RPMI8226 (cell line): ENCODE measurements around the gene TNKS2.
"Not testable (repeated sequence)": the region's sequence is repeated elsewhere in the genome, so short reads cannot be mapped to it uniquely, and the experiment has no call there.

Source experiments
- DNase-seq: peaks from one replicate; pipeline ENCODE4 v3.0.0-alpha.2; 2015

The TNKS2 gene

GRCh38 chr10:91797874-91798648 lies at the start of gene TNKS2:
Gene TNKS2 (plus strand): TSS chr10:91798426. CDS start chr10:91798691, 265 bp downstream.
- DNase-seq, result peak; percentile 92

GRCh38 chr10:91749592-91749991 lies 48.6 kb upstream of the TNKS2 start:
- not testable (repeated sequence) for DNase-seq

DNA sequence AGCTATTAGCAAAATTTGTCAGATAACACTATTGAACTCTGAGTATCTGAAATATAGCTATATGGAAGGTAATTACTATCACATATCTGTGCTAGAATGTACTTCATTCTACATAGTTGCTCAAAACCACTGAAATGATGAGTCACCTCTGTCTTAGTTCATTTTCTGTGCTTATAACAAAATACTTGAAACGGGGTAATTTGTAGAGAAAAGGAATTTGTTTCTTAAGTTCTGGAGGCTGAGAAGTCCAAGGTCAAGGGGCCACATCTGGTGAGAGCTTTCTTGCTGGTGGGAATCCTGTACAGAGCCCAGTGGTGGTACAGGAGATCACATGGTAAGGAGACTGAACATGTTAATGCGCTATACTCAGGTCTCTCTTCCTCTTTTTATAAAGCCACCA lies 41.9 kb upstream of the TNKS2 start:
- DNase-seq, result no peak

GRCh38 chr10:91758303-91759146 lies 39.7 kb upstream of the TNKS2 start:
- DNase-seq, result peak; percentile 49

DNA sequence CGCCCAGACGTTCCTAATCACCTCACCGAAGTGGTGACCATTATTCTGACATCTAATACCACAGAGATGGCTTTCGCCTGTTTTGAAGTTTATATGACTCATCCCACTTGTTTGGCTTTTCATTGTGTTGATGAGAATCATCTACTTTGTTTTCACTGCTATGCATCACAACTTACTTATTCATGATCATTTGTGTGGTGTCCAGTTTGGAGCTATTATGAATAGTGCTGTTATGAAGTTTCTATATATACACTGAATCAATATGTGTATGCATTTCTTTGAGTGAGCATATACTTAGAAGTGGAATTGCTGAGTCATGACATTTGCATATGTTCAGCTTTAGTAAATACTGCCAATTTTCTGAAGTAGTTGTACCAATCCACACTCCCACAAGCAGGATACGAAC lies 38.6 kb upstream of the TNKS2 start:
- no peak for DNase-seq

DNA sequence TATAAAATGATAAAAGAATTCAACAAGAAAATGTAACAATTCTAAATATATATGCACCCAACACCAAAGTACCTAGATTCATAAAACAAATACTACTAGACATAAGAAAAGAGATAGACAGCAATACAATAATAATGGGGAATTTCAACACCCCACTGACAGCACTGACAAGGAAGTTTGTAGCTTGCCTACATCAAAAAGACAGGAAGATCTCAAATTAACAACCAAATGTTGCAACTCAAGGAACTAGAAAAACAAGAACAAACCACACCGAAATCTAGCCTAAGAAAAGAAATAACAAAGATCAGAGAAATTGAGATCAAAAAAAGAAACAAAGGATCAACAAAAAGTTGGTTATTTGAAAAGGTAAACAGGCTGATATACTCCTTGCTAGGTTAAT lies 36.5 kb upstream of the TNKS2 start:
- DNase-seq, result no peak

- no peak for DNase-seq
Observed at GRCh38 chr10:91762878-91763277, 35.3 kb upstream of the TNKS2 start.

DNA sequence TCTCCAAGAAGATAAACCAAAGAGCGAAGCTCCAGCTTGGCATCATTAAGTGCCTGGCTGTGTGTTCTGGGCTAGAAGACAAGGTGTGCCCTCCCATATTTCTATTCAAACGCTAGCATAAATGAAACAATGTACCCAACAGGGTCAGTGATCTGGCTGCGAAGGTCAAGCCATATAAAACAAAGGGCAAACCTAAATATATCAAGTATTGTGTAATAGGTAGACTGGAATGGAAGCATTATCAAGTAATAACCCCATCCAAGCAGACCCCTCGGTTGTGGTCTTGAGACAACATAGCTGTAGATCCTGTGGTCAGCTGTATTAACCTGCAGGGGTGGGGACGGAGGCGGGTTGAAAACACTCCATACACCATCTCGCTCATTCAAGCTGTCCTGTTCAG lies 31.6 kb upstream of the TNKS2 start:
- no peak for DNase-seq

- no peak for DNase-seq
Observed at GRCh38 chr10:91768123-91768522, 30.1 kb upstream of the TNKS2 start.

DNA sequence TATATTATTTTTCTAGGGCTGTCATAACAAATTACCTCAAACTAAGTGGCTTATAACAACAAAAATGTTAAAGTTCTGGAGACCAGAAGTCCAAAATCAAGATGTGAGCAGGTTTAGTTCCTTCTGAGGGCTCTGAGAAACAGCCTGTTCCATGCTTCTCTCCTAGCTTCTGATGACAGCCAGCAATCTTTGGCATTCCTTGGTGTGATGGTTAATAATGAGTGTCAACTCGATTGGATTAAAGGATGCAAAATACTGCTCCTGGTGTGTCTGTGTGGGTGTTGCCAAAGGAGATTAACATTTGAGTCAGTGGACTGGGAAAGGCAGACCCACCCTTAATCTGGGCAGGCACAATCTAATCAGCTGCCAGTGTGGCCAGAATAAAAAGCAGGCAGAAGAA lies 26.3 kb upstream of the TNKS2 start:
- DNase-seq, result no peak

- no peak for DNase-seq
Observed at GRCh38 chr10:91772461-91772860, 25.8 kb upstream of the TNKS2 start.

- DNase-seq, result no peak
Observed at GRCh38 chr10:91772869-91773268, 25.4 kb upstream of the TNKS2 start.

GRCh38 chr10:91774571-91774970 lies 23.7 kb upstream of the TNKS2 start:
- DNase-seq, result no peak

DNA sequence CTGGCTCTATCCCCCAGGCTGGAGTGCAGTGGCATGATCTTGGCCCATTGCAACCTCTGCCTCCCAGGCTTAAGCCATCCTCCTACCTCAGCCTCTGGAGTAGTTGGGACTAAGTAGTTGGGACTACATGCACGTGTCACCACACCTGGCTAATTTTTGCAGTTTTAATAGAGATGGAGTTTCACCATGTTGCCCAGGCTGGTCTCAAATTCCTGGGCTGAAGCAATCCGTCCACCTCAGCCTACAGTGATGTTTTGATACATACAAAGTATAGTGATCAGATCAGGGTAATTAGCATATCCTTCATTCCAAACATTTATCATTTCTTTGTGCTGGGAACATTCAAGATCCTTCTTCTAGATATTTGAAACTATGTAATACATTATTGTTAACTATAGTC lies 22.5 kb upstream of the TNKS2 start:
- DNase-seq, result no peak

- DNase-seq, result no peak
Observed at GRCh38 chr10:91776266-91776665, 22.0 kb upstream of the TNKS2 start.

- DNase-seq, result no peak
Observed at GRCh38 chr10:91778485-91778884, 19.7 kb upstream of the TNKS2 start.

DNA sequence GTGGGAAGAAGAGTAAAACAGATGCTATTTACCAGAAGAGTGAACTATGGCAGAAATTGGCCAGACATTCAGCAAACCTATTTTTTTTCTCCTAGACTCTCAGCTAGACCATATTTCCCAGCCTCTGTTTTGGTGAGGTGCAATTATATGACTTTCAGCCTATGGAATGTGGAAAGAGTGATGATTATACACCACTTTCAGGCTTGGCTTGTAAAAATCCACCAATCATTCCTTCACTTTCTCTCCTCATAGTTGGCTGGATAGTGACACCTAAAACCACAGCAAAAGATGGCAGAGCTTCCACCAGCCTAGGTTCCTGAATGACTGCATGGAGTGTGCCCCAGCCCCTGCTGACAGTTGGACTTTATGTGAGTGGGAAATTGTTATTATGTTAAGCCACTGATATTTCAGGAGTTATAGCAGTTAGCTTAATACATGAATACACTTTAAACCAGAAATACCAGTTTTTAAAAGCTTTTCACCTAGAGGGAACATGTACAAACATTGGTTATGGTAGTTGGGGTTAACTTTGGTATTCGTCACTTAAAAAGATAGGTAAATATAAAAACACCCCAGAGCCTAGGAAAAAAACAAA lies 19.1 kb upstream of the TNKS2 start:
- DNase-seq, result no peak

- DNase-seq, result no peak
Observed at GRCh38 chr10:91782539-91782938, 15.7 kb upstream of the TNKS2 start.

GRCh38 chr10:91785830-91786229 lies 12.4 kb upstream of the TNKS2 start:
- DNase-seq, result no peak

GRCh38 chr10:91787258-91787657 lies 11.0 kb upstream of the TNKS2 start:
- DNase-seq, result no peak

- no peak for DNase-seq
Observed at GRCh38 chr10:91787810-91788209, 10.4 kb upstream of the TNKS2 start.

DNA sequence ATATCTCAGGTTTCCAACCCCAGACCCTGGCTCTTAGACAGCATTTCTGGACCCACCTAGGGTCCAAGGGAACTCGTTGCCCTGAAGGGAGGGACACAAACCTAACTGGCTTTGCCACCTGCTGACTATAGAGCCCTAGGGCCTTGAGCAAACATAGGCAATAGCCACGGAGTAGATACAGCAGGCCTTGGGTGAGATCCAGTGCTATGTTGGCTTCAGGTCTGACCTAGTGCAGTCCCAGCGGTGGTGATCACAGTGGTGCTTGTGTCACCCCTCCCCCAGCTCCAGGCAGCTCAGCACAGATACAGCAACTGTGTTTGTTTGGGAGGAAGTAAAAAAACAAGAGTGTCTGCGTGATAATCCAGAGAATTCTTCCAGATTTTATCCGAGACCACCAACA lies 9.7 kb upstream of the TNKS2 start:
- no peak for DNase-seq

DNA sequence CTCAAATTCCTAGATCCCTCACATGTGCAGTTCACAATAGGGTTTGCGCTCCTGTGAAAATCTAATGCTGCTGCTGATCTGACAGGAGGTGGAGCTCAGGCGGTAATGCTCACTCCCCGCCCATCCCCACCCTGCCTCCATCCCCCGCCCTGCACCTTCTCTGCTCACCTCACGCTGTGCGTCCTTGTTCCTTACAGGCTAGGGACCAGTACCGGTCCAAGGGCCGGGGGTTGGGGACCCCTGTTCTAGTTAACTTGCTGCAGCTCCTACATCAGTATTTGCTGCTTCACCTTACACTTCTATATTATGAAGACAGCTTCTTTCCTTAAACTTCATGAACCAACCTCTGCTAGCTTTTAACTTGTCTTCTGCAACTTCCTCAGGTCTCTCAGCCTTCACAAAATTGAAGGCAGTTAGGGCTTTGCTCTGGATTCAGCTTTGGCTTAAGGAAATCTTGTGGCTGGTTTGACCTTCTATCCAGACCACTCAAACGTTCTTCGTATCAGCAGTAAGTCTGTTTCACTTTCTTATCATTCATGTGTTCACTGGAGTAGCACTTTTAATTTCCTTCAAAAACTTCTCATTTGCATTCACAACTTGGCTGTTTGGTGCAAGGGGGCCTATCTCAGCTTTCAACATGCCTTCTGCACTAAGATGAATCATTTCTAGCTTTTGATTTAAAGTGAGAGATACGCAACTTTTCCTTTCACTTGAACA lies 1.7 kb upstream of the TNKS2 start:
- peak; percentile 49 for DNase-seq
